ENCODE results near the gene CPEB4. TPM values are rescaled to one million over a fixed set of nuclear protein-coding genes. Genes with fewer than 3 reads are reported as not detected.

The CPEB4 gene
- total RNA-seq, 2 experiments from 2014 or later = 18.3 to 19.2 TPM

- Histone ChIP-seq H3K27me3 (ENCODE audit: control insufficient read depth in 1 of 2, insufficient read depth in 2 of 2, low read length in 2 of 2) (no peaks in the 10 kb centered on the region), H3K36me3 (ENCODE audit: insufficient read depth, low read length) (peaks cover 15% of the 10 kb centered on the region), H3K27ac (ENCODE audit: low read depth in 1 of 2, low read length in 2 of 2) (no peak overlapping the region), H3K9me3 (ENCODE audit: control insufficient read depth in 1 of 2, insufficient read depth in 1 of 2, low read length in 2 of 2) (no peaks in the 10 kb centered on the region), H3K4me1 (ENCODE audit: insufficient read depth, low read length) (no peaks in the 10 kb centered on the region), H3K4me3 (ENCODE audit: low read length) (no peak overlapping the region)
- H3K4me3 Mint-ChIP-seq = no peak overlapping the region
- no peak for ATAC-seq (ENCODE audit: poor library complexity)
- TF ChIP-seq CTCF (IDR thresholded peaks at IDR 0.05) = no peak
- POLR2A ChIA-PET = interaction anchor here (3.1 kb wide), 1 partner anchor 10 kb away, joined by 20 read pairs; no protein-coding TSS in a partner anchor
- peaks cover 38% of the 10 kb centered on the region for H3K4me1 Mint-ChIP-seq (ENCODE audit: low read depth)
- peaks cover 26% of the 10 kb centered on the region for H3K36me3 Mint-ChIP-seq (ENCODE audit: low read depth)
- no peaks in the 10 kb centered on the region for H3K9me3 Mint-ChIP-seq
- DNase-seq = no peak
- H3K27ac Mint-ChIP-seq = no peak overlapping the region
- intact Hi-C loops (cut with DNase I, micrococcal nuclease) = no loop called here
- CTCF ChIA-PET = interaction anchor here (0.8 kb wide), 1 partner anchor 292 kb away, joined by 3 read pairs; no protein-coding TSS in a partner anchor
- H3K27me3 Mint-ChIP-seq = no peaks in the 10 kb centered on the region
Measured at GRCh38 chr5:173907686-173908371, 19.7 kb downstream of the CPEB4 start.

GRCh38 chr5:173909199-173909598 lies 21.1 kb downstream of the CPEB4 start:
- Mint-ChIP-seq H3K4me3 (no peak overlapping the region), H3K27ac (no peak overlapping the region), H3K4me1 (ENCODE audit: low read depth) (peaks cover 30% of the 10 kb centered on the region), H3K27me3 (no peaks in the 10 kb centered on the region), H3K9me3 (no peaks in the 10 kb centered on the region), H3K36me3 (ENCODE audit: low read depth) (peaks cover 33% of the 10 kb centered on the region)
- Histone ChIP-seq H3K27me3 (ENCODE audit: control insufficient read depth in 1 of 2, insufficient read depth in 2 of 2, low read length in 2 of 2) (no peaks in the 10 kb centered on the region), H3K27ac (ENCODE audit: low read depth in 1 of 2, low read length in 2 of 2) (no peak overlapping the region), H3K4me1 (ENCODE audit: insufficient read depth, low read length) (no peaks in the 10 kb centered on the region), H3K9me3 (ENCODE audit: control insufficient read depth in 1 of 2, insufficient read depth in 1 of 2, low read length in 2 of 2) (no peaks in the 10 kb centered on the region), H3K36me3 (ENCODE audit: insufficient read depth, low read length) (peaks cover 13% of the 10 kb centered on the region), H3K4me3 (ENCODE audit: low read length) (no peak overlapping the region)
- CTCF ChIA-PET = interaction anchor here (0.8 to 1.7 kb wide), 2 partner anchors 16 to 48 kb away, joined by 3 to 5 read pairs; no protein-coding TSS in a partner anchor
- intact Hi-C loops (cut with DNase I, micrococcal nuclease) = no loop called here
- ATAC-seq (ENCODE audit: poor library complexity) = no peak
- POLR2A ChIA-PET = interaction anchor here (1.1 to 3.1 kb wide), 2 partner anchors 8 to 21 kb away, joined by 5 to 20 read pairs; partner anchors contain the start of gene CPEB4
- no peak for TF ChIP-seq CTCF (IDR thresholded peaks at IDR 0.05)
- no peak for DNase-seq

GRCh38 chr5:173910215-173910614 lies 22.1 kb downstream of the CPEB4 start:
- ChIA-PET POLR2A (interaction anchor here (3.1 kb wide), 1 partner anchor 7 kb away, joined by 20 read pairs; no protein-coding TSS in a partner anchor), CTCF (interaction anchor here (0.8 to 1.7 kb wide), 2 partner anchors 15 to 49 kb away, joined by 3 to 5 read pairs; no protein-coding TSS in a partner anchor)
- no peaks in the 10 kb centered on the region for H3K27me3 Mint-ChIP-seq
- Histone ChIP-seq H3K4me3 (ENCODE audit: low read length) (no peak overlapping the region), H3K27me3 (ENCODE audit: control insufficient read depth in 1 of 2, insufficient read depth in 2 of 2, low read length in 2 of 2) (no peaks in the 10 kb centered on the region), H3K27ac (ENCODE audit: low read depth in 1 of 2, low read length in 2 of 2) (no peak overlapping the region), H3K9me3 (ENCODE audit: control insufficient read depth in 1 of 2, insufficient read depth in 1 of 2, low read length in 2 of 2) (no peaks in the 10 kb centered on the region), H3K4me1 (ENCODE audit: insufficient read depth, low read length) (no peaks in the 10 kb centered on the region), H3K36me3 (ENCODE audit: insufficient read depth, low read length) (peaks cover 13% of the 10 kb centered on the region)
- no peak overlapping the region for H3K27ac Mint-ChIP-seq
- ATAC-seq (ENCODE audit: poor library complexity) (no peak), DNase-seq (no peak)
- TF ChIP-seq CTCF (IDR thresholded peaks at IDR 0.05) = no peak
- H3K4me3 Mint-ChIP-seq = no peak overlapping the region
- no peaks in the 10 kb centered on the region for H3K9me3 Mint-ChIP-seq
- H3K36me3 Mint-ChIP-seq (ENCODE audit: low read depth) = peaks cover 33% of the 10 kb centered on the region
- intact Hi-C loops (cut with DNase I, micrococcal nuclease) = no loop called here
- peaks cover 30% of the 10 kb centered on the region for H3K4me1 Mint-ChIP-seq (ENCODE audit: low read depth)
